ENCODE measurements around the gene PRAMEF14.
"Not testable (repeated sequence)": the region's sequence is repeated elsewhere in the genome, so short reads cannot be mapped to it uniquely, and the experiment has no call there.

The PRAMEF14 gene, protein sequence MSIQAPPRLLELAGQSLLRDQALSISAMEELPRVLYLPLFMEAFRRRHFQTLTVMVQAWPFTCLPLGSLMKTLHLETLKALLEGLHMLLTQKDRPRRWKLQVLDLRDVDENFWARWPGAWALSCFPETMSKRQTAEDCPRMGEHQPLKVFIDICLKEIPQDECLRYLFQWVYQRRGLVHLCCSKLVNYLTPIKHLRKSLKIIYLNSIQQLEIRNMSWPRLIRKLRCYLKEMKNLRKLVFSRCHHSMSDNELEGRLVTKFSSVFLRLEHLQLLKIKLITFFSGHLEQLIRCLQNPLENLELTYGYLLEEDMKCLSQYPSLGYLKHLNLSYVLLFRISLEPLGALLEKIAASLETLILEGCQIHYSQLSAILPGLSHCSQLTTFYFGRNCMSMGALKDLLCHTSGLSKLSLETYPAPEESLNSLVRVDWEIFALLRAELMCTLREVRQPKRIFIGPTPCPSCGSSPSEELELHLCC

GRCh38 chr1:13347034-13347433 is at the start of gene PRAMEF14:
TSS of gene PRAMEF14 (minus strand) at chr1:13347134. CDS start at chr1:13345314, 1,820 bp downstream.
- not testable (repeated sequence) for DNase-seq

- DNase-seq, result not testable (repeated sequence)
Measured at GRCh38 chr1:13395311-13395710, 48.4 kb upstream of the PRAMEF14 start.

GRCh38 chr1:13394761-13395160 is 47.8 kb upstream of the PRAMEF14 start:
- not testable (repeated sequence) for DNase-seq

GRCh38 chr1:13393004-13393403 is 46.1 kb upstream of the PRAMEF14 start:
- not testable (repeated sequence) for DNase-seq

- not testable (repeated sequence) for DNase-seq
Measured at GRCh38 chr1:13389332-13389731, 42.4 kb upstream of the PRAMEF14 start, which contains the start of gene PRAMEF17. TSS of gene PRAMEF17 (plus strand) at chr1:13389632. CDS start at chr1:13389658, 26 bp downstream.

DNA sequence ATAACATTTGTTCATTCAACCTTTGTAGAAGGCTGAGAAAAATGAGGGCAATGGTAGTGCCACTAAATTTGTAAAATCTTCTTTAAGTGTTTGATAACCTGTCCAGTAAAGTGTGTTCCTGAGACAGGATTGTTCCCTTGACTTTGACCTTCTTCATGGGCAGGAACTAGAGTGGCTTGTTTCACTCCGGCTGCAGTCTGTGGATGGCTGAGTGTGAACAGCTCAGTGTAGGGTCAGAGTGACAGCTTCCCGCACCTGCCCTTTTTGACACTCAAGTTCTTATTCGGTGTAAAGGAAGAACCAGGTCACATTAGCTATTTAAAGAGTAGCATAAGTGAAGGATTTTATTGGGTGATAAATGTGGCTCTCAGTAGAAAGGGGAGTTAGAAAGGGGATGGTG is 33.4 kb upstream of the PRAMEF14 start:
- DNase-seq, result not testable (repeated sequence)

DNA sequence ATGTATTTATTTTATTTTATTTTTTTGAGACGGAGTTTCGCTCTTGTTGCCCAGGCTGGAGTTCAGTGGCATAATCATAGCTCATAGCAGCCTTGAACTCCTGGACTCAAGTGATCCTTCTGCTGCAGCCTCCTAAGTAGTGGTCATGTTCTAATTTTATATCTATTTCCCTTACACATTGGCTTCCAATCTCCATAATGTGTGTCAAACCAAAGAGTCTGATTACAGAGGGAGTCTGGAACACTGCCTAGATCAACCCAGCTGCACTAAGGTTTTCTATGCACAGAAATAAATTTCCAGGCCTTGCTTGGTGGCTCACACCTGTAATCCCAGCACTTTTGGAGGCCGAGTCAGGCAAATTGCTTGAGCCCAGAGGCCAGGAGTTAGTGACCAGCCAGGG is 32.0 kb upstream of the PRAMEF14 start:
- not testable (repeated sequence) for DNase-seq

DNA sequence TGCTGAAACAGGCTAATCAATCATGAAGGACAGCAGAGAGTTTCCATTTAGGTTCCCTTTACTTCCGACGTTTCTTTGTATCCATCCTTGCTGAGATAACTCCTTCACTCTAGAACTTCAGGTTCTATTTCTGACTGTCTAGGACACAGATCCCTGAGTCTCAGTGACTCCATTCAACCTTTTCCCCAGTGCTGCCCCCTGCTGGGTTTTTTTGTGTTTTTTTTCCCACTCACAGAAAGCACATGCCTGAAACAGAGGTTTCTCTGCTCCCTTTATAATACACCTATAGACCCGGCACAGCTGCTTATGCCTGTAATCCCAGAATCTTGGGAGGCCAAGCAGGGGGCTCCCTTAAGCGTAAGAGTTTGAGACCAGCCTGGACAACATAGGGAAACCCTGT is 21.6 kb upstream of the PRAMEF14 start:
- peak; percentile 44 for DNase-seq

GRCh38 chr1:13366536-13366935 is 19.6 kb upstream of the PRAMEF14 start:
- not testable (repeated sequence) for DNase-seq

GRCh38 chr1:13364928-13365327 is 18.0 kb upstream of the PRAMEF14 start:
- not testable (repeated sequence) for DNase-seq

DNA sequence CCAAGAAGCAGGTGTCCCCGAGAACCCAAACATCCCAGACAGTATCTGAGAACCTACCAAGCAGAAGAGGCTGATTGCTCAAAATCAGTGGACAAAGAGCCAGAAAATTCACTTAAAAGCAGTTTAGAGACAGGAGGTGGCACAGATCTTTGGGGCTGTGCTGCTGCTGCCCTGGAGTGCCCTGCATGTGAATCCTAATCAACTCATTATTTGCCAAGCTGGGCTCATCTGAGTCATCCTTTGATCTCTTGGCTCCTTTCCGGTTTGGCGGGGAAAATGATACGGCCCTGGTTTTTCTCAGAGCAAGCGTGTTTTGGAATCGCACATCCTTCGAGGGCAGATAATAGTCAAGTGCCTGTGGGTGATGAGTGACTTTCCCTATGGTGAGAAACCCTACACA is 15.4 kb upstream of the PRAMEF14 start:
- not testable (repeated sequence) for DNase-seq

GRCh38 chr1:13356774-13357173 is 9.8 kb upstream of the PRAMEF14 start:
- peak; percentile 79 for DNase-seq

- DNase-seq, result not testable (repeated sequence)
Measured at GRCh38 chr1:13354475-13354874, 7.5 kb upstream of the PRAMEF14 start.

GRCh38 chr1:13353476-13353875 is 6.5 kb upstream of the PRAMEF14 start:
- DNase-seq, result peak; percentile 2

- not testable (repeated sequence) for DNase-seq
Measured at GRCh38 chr1:13342496-13342895, 4.4 kb downstream of the PRAMEF14 start.

- DNase-seq, result not testable (repeated sequence)
Measured at GRCh38 chr1:13315281-13315680, 31.7 kb downstream of the PRAMEF14 start, which contains the start of gene PRAMEF15. TSS of gene PRAMEF15 (plus strand) at chr1:13315581. CDS start at chr1:13318408, 2,827 bp downstream.

DNA sequence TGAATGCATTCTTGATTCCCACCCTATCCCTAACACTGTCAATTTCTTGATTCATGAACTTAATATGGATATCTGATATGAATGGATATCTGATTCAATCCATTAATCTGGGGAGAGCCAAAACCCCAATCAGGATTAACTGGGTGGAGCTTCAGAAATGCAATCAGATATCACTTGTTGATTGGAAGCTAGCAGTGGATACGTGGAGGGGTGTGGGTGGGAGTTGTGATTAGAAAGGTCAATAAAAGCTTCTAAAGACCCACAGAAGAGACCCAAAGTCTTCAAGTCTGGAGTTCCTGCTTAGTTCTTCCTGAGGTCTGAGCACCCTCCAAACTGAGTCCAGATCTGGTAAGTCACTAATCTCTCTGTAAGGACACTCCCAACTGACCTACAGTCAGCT is 43.7 kb downstream of the PRAMEF14 start, which contains the start of gene PRAMEF33:
PRAMEF33 (plus strand) TSS at position 301 of the 400 bp plus-strand sequence. CDS start 2,416 bp downstream, outside the sequence.
- DNase-seq, result not testable (repeated sequence)

GRCh38 chr1:13302197-13302596 is 44.7 kb downstream of the PRAMEF14 start:
- not testable (repeated sequence) for DNase-seq

GRCh38 chr1:13298699-13299098 is 48.2 kb downstream of the PRAMEF14 start:
- DNase-seq, result not testable (repeated sequence)

GRCh38 chr1:13297216-13297931 is 49.6 kb downstream of the PRAMEF14 start:
- DNase-seq, result not testable (repeated sequence)
